Calu3 (cell line): ENCODE data around the gene RPL21. TPM values are rescaled to one million over a fixed set of nuclear protein-coding genes. Genes with fewer than 3 reads are reported as not detected.
A peak's percentile ranks its signal among the peaks of the same experiment; 100 is the strongest.

Experiments
- BruUV-seq: library from RNA; stranded (reverse); fragments of 400-500 nt; replicated peaks from 2 replicates; lab custom pipeline; 2021; lab: Mats Ljungman, UMichigan
- CTCF ChIA-PET: fragments of 300-600 bp; sonication (Branson Sonifier 250); formaldehyde crosslinking; loops from one replicate; lab custom pipeline; 2022; ENCODE audit warnings: antibody characterized with exemption; lab: Charles Lee
- DNase-seq: peaks from one replicate; pipeline ENCODE4 v3.0.0; 2022
- H3K27ac Mint-ChIP-seq: one replicate; pipeline ENCODE4 v1.8.0; 2022; ENCODE audit warnings: mixed read lengths; ENCODE audit not compliant: unreplicated experiment
- H3K27me3 Mint-ChIP-seq: one replicate; pipeline ENCODE4 v1.8.0; 2022; ENCODE audit warnings: mixed read lengths; ENCODE audit not compliant: unreplicated experiment
- H3K36me3 Mint-ChIP-seq: one replicate; pipeline ENCODE4 v1.8.0; 2022; ENCODE audit warnings: mild to moderate bottlenecking, moderate library complexity, mixed read lengths; ENCODE audit not compliant: insufficient read depth, unreplicated experiment
- H3K4me1 Mint-ChIP-seq: one replicate; pipeline ENCODE4 v1.8.0; 2022; ENCODE audit warnings: mild to moderate bottlenecking, low read depth, mixed read lengths; ENCODE audit not compliant: unreplicated experiment
- H3K4me3 Mint-ChIP-seq: one replicate; pipeline ENCODE4 v1.8.0; 2022; ENCODE audit warnings: mild to moderate bottlenecking, low read depth, moderate library complexity, mixed read lengths; ENCODE audit not compliant: unreplicated experiment
- H3K9me3 Mint-ChIP-seq: one replicate; pipeline ENCODE4 v1.8.0; 2022; ENCODE audit warnings: low read depth, mixed read lengths; ENCODE audit not compliant: unreplicated experiment
- CTCF ChIP-seq: fragments of 200-600 bp; IDR thresholded peaks from one replicate; pipeline ENCODE4 v1.8.0; 2022; ENCODE audit warnings: antibody characterized with exemption; ENCODE audit not compliant: unreplicated experiment
- intact Hi-C: fragments of 100-400 bp; cut with micrococcal nuclease; formaldehyde crosslinking; loops from one replicate; pipeline ENCODE4 v1.10.0; 2022; ENCODE audit not compliant: unreplicated experiment
- total RNA-seq: library from RNA; stranded (reverse); gene quantifications from 2 replicates; pipeline ENCODE4 v1.2.3, GENCODE V29; 2022

RPL21 gene
- total RNA-seq, 1 experiment from 2014 or later: 434 TPM

- CTCF ChIA-PET: interaction anchor here (0.5 to 1.4 kb wide), 3 partner anchors 10 to 102 kb away, joined by 4 to 5 read pairs (median 5); partner anchors contain the start of gene RASL11A
- Mint-ChIP-seq H3K27ac (no peak overlapping the region), H3K4me1 (no peaks in the 10 kb centered on the region), H3K4me3 (no peak overlapping the region), H3K27me3 (peaks cover 12% of the 10 kb centered on the region), H3K9me3 (no peaks in the 10 kb centered on the region), H3K36me3 (no peaks in the 10 kb centered on the region)
- peak; percentile 34 for DNase-seq
- no peak for TF ChIP-seq CTCF
- BruUV-seq: no TSS peak
- intact Hi-C loops: loop anchor here (2.0 kb wide), 1 partner anchor 333 kb away; no protein-coding TSS in a partner anchor
Observed at GRCh38 chr13:27280009-27280656, 28.8 kb downstream of the RPL21 start.

GRCh38 chr13:27280841-27281240 lies 29.5 kb downstream of the RPL21 start:
- H3K9me3 Mint-ChIP-seq: no peaks in the 10 kb centered on the region

GRCh38 chr13:27281420-27281819 lies 30.1 kb downstream of the RPL21 start:
- no peak for DNase-seq
- Mint-ChIP-seq H3K9me3 (no peaks in the 10 kb centered on the region), H3K36me3 (no peaks in the 10 kb centered on the region), H3K4me3 (no peak overlapping the region), H3K4me1 (no peaks in the 10 kb centered on the region), H3K27ac (no peak overlapping the region), H3K27me3 (no peaks in the 10 kb centered on the region)
- CTCF ChIA-PET: interaction anchor here (1.3 to 1.6 kb wide), 2 partner anchors 296 to 335 kb away, joined by 6 to 8 read pairs; no protein-coding TSS in a partner anchor
- BruUV-seq: no TSS peak
- intact Hi-C loops: loop anchor here (2.0 kb wide), 1 partner anchor 335 kb away; no protein-coding TSS in a partner anchor
- no peak for TF ChIP-seq CTCF

More at GRCh38 chr13:27280841-27281240, 29.5 kb downstream of the RPL21 start:
- CTCF ChIA-PET: interaction anchor here (0.5 to 1.6 kb wide), 4 partner anchors 10 to 334 kb away, joined by 4 to 8 read pairs (median 6); partner anchors contain the start of gene RASL11A
- Mint-ChIP-seq H3K36me3 (no peaks in the 10 kb centered on the region), H3K4me1 (no peaks in the 10 kb centered on the region), H3K27me3 (peaks cover 5% of the 10 kb centered on the region), H3K27ac (no peak overlapping the region), H3K4me3 (no peak overlapping the region)
- no peak for DNase-seq
- intact Hi-C loops: loop anchor here (2.0 kb wide), 1 partner anchor 334 kb away; no protein-coding TSS in a partner anchor
- TF ChIP-seq CTCF: no peak
- no TSS peak for BruUV-seq

GRCh38 chr13:27283906-27284493 lies 32.6 kb downstream of the RPL21 start:
- H3K27me3 Mint-ChIP-seq: no peaks in the 10 kb centered on the region
- H3K9me3 Mint-ChIP-seq: no peaks in the 10 kb centered on the region
- no peak overlapping the region for H3K4me3 Mint-ChIP-seq
- H3K4me1 Mint-ChIP-seq: no peaks in the 10 kb centered on the region
- peak; percentile 48 for DNase-seq
- no peak overlapping the region for H3K27ac Mint-ChIP-seq
- CTCF ChIA-PET: interaction anchor here (1.0 to 1.5 kb wide), 4 partner anchors 299 to 337 kb away, joined by 3 to 8 read pairs (median 5); no protein-coding TSS in a partner anchor
- no TSS peak for BruUV-seq
- no peaks in the 10 kb centered on the region for H3K36me3 Mint-ChIP-seq
- TF ChIP-seq CTCF: no peak
- intact Hi-C loops: loop anchor here (1.0 kb wide), 2 partner anchors 299 to 337 kb away; no protein-coding TSS in a partner anchor
